Measurements from ENCODE around the gene GAK. TPM values are rescaled to one million over a fixed set of nuclear protein-coding genes. Genes with fewer than 3 reads are reported as not detected.

Gene GAK
- total and polyA plus RNA-seq, 2 of the 4 experiments (the other 2 are of a cell fraction) = 45.1 to 133 TPM

DNA sequence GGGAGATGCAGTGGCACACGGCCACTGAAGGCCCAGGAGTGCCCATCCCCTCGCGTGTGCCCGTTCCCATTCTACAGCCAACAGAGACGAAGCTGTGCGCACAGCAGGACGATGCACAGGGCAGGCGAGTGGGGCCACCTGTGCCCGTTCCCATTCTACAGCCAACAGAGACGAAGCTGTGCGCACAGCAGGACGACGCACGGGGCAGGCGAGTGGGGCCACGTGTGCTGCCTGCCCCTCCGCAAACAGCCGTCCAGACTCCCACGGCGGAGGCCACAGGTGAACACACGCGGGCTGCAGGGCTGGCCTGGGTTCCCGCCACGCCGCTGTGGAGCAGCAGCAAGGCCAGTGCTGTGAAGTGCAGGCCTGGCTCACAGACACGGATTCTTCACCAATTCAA lies 32.0 kb downstream of the GAK start:
- Histone ChIP-seq H3K36me3 (ENCODE audit: control insufficient read depth, insufficient read depth, low read length) (peaks cover 52% of the 10 kb centered on the region), H3K14ac (replicated peaks; ENCODE audit: low read depth, low read length) (no peak overlapping the region), H4K8ac (ENCODE audit: low read depth in 2 of 2, low read length in 2 of 2) (no peak overlapping the region), H2BK120ac (ENCODE audit: low read depth, low read length) (no peak overlapping the region), H3K79me1 (ENCODE audit: low read depth in 1 of 2, low read length in 2 of 2) (peaks cover 10 to 59% of the 10 kb centered on the region in 2 experiments; a peak in 2 of 4 replicates), H3K18ac (ENCODE audit: low read depth, low read length) (no peak overlapping the region), H2BK5ac (ENCODE audit: low read depth, low read length, poor library complexity, severe bottlenecking) (no peak overlapping the region), H2AK9ac (replicated peaks; ENCODE audit: low read depth, low read length, poor library complexity) (peak overlapping the region; percentile 6), H3K4ac (ENCODE audit: low read depth, low read length) (no peak overlapping the region), H3K4me1 (ENCODE audit: control insufficient read depth, insufficient read depth, low read length) (no peaks in the 10 kb centered on the region), H3K9me3 (ENCODE audit: control insufficient read depth, insufficient read depth, low read length) (no peaks in the 10 kb centered on the region), H3K4me3 (ENCODE audit: insufficient read depth, low read depth, low read length) (no peak overlapping the region), H3K27me3 (ENCODE audit: control insufficient read depth, insufficient read depth, low read length) (no peaks in the 10 kb centered on the region), H2BK20ac (ENCODE audit: low read depth, low read length) (no peak overlapping the region), H2AFZ (replicated peaks; ENCODE audit: low read length, poor library complexity) (peak overlapping the region; percentile 21), H3K9me1 (ENCODE audit: insufficient read depth, low read length) (0 out of 2 replicates have a peak, but pooled peaks cover 3% of the 10 kb centered on the region), H2BK15ac (ENCODE audit: low read depth, low read length) (no peak overlapping the region), H4K20me1 (ENCODE audit: insufficient read depth, low read length) (peaks cover 27% of the 10 kb centered on the region), H3K23ac (ENCODE audit: low read depth, low read length) (no peak overlapping the region), H3K27ac (ENCODE audit: insufficient read depth, low read length) (no peak overlapping the region), H3K9ac (ENCODE audit: low read depth, low read length) (no peak overlapping the region), H4K5ac (ENCODE audit: low read depth, low read length) (no peak overlapping the region), H2AK5ac (ENCODE audit: low read depth, low read length) (no peak overlapping the region), H3K56ac (ENCODE audit: extremely low read depth, insufficient read depth, low read length) (no peak overlapping the region), H3K4me2 (ENCODE audit: low read depth, low read length) (no peak overlapping the region), H4K91ac (ENCODE audit: insufficient read depth, low read depth, low read length) (no peak overlapping the region)
- DNase-seq (no peak), ATAC-seq (ENCODE audit: low read depth) (no peak)
- CTCF ChIA-PET = no interaction called here
- in situ Hi-C loops (cut with MboI; ENCODE audit: low sequenced_read_pairs) (no loop called here), intact Hi-C loops (cut with micrococcal nuclease) (no loop called here), dilution Hi-C loops (cut with HindIII; ENCODE audit: low sequenced_read_pairs, unreplicated experiment) (no loop called here)
- BruUV-seq (replicated peaks) = no TSS peak
- 96% methylated on average over 18 of the region's 26 CpGs; no CpG with 5 or more reads in 1 of the 2 experiments for WGBS, 2 experiments (ENCODE audit: extremely low coverage in 2 of 2, insufficient read length in 1 of 2)
- TF ChIP-seq, protein P1, sequence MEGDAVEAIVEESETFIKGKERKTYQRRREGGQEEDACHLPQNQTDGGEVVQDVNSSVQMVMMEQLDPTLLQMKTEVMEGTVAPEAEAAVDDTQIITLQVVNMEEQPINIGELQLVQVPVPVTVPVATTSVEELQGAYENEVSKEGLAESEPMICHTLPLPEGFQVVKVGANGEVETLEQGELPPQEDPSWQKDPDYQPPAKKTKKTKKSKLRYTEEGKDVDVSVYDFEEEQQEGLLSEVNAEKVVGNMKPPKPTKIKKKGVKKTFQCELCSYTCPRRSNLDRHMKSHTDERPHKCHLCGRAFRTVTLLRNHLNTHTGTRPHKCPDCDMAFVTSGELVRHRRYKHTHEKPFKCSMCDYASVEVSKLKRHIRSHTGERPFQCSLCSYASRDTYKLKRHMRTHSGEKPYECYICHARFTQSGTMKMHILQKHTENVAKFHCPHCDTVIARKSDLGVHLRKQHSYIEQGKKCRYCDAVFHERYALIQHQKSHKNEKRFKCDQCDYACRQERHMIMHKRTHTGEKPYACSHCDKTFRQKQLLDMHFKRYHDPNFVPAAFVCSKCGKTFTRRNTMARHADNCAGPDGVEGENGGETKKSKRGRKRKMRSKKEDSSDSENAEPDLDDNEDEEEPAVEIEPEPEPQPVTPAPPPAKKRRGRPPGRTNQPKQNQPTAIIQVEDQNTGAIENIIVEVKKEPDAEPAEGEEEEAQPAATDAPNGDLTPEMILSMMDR (conservative IDR thresholded peaks at IDR 0.05; ENCODE audit: low read depth, low read length) = no peak
- TF ChIP-seq, protein P2, sequence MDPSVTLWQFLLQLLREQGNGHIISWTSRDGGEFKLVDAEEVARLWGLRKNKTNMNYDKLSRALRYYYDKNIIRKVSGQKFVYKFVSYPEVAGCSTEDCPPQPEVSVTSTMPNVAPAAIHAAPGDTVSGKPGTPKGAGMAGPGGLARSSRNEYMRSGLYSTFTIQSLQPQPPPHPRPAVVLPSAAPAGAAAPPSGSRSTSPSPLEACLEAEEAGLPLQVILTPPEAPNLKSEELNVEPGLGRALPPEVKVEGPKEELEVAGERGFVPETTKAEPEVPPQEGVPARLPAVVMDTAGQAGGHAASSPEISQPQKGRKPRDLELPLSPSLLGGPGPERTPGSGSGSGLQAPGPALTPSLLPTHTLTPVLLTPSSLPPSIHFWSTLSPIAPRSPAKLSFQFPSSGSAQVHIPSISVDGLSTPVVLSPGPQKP (IDR thresholded peaks at IDR 0.05; ENCODE audit: borderline replicate concordance, low read depth, low read length) = no peak
- TF ChIP-seq SMC3 (IDR thresholded peaks at IDR 0.05; ENCODE audit: low read depth, low read length) = no peak
- POLR2A ChIA-PET (ENCODE audit: unreplicated experiment) = no interaction called here

Measured in IMR-90 (cell line).